Measurements from ENCODE around the gene WRAP73. TPM values are rescaled to one million over a fixed set of nuclear protein-coding genes. Genes with fewer than 3 reads are reported as not detected.

Gene WRAP73
- total and polyA plus RNA-seq, 9 of the 15 experiments (the other 6 are each of a cell fraction or from before 2014, with no cell fraction given): 4.3 to 51.8 (median 30.1) TPM

DNA sequence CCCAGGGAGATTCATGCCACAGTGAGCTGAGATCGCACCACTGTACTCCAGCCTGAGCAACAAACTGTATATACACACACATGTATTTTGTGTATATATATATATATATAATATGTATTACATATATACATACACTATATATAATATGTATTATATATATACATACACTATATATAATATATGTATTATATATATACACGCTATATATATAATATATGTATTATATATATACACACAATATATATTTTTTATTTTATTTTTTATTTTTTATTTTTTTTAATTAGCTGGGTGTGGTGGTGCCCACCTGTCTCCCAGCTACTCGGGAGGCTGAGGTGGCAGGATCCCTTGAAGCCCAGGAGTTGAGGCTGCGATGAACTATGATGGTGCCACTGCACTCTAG, 11.7 kb upstream of the WRAP73 start:
- Histone ChIP-seq H3K79me2 (ENCODE audit: control insufficient read depth, insufficient read depth, low read length) (no peaks in the 10 kb centered on the region), H3K27me3 (ENCODE audit: control insufficient read depth in 2 of 2, insufficient read depth in 2 of 2, low read length in 2 of 2) (peaks cover 24 to 54% of the 10 kb centered on the region in 2 experiments), H3K9ac (ENCODE audit: insufficient read depth in 1 of 2, low read depth in 2 of 2, low read length in 2 of 2) (no peak overlapping the region), H3K9me1 (ENCODE audit: control insufficient read depth, insufficient read depth, low read length) (no peaks in the 10 kb centered on the region), H3K27ac (ENCODE audit: extremely low read depth, low read depth, low read length) (no peak overlapping the region), H4K20me1 (replicated peaks; ENCODE audit: control insufficient read depth, insufficient read depth, low read length) (peaks cover 4% of the 10 kb centered on the region; the same call in 1 of the 2 replicates), H3K4me1 (replicated peaks in 1 of 2; ENCODE audit: control insufficient read depth in 2 of 2, insufficient read depth in 2 of 2, low read length in 2 of 2) (peaks cover 0 to 15% of the 10 kb centered on the region in 2 experiments; a peak in 2 of 5 replicates), H3K36me3 (ENCODE audit: control insufficient read depth, insufficient read depth, low read length) (no peaks in the 10 kb centered on the region), H3K4me3 (no peak overlapping the region), H3K9me3 (replicated peaks; ENCODE audit: control insufficient read depth, insufficient read depth, low read depth, low read length) (no peaks in the 10 kb centered on the region), H2AFZ (ENCODE audit: low read depth, low read length) (no peak overlapping the region), H3K4me2 (ENCODE audit: insufficient read depth, low read length) (no peak overlapping the region)
- POLR2A ChIA-PET: interaction anchor here (0.6 to 1.6 kb wide), 3 partner anchors 9 to 154 kb away, joined by 3 to 5 read pairs (median 3); no protein-coding TSS in a partner anchor
- FAIRE-seq: no peak
- 22% methylated on average over 4 of the region's 4 CpGs for WGBS (ENCODE audit: insufficient coverage, low coverage, missing lambda C conversion rate)
- in situ Hi-C loops (cut with MboI) (no loop called here), intact Hi-C loops (cut with micrococcal nuclease) (no loop called here)
- DNase-seq (ENCODE audit: extremely low read depth in 1 of 4, low spot score in 3 of 4): no peak
- ATAC-seq: no peak
- no peak for TF ChIP-seq ZKSCAN3 (CRISPR knock-in tag; IDR thresholded peaks at IDR 0.05)
- BruUV-seq (replicated peaks): no TSS peak
- CTCF ChIA-PET (ENCODE audit: low intra/inter-chr PET ratio): interaction anchor here (0.7 kb wide), 1 partner anchor 21 kb away, joined by 3 read pairs; no protein-coding TSS in a partner anchor

DNA sequence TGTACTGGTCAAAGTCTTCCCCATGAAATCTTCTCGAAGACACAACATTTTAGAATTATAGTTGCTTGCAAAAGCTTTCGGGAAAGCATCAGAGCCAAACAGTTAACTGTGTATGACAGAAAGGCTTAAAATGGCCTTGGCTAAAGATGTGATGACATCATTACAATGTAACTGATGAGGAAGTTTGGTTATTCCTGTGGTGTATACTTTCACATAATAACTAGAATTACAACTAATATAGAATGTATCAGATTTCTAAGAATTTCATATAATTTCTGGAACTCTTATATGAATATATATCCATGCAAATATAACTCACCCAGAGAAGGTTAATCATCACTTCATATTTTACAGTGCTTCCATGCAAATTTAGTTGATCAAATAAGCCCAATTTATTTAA, 10.8 kb upstream of the WRAP73 start:
- no peak for DNase-seq (ENCODE audit: extremely low read depth in 1 of 4, low spot score in 3 of 4)
- H2AFZ ChIP-seq (ENCODE audit: low read depth, low read length): no peak overlapping the region
- H3K4me2 ChIP-seq (ENCODE audit: insufficient read depth, low read length): no peak overlapping the region
- no peak overlapping the region for H3K4me3 ChIP-seq
- peaks cover 4% of the 10 kb centered on the region for H4K20me1 ChIP-seq (replicated peaks; ENCODE audit: control insufficient read depth, insufficient read depth, low read length)
- no peak overlapping the region for H3K9ac ChIP-seq (ENCODE audit: insufficient read depth in 1 of 2, low read depth in 2 of 2, low read length in 2 of 2)
- intact Hi-C loops (cut with micrococcal nuclease): no loop called here
- no peaks in the 10 kb centered on the region for H3K79me2 ChIP-seq (ENCODE audit: control insufficient read depth, insufficient read depth, low read length)
- H3K9me3 ChIP-seq (replicated peaks; ENCODE audit: control insufficient read depth, insufficient read depth, low read depth, low read length): no peaks in the 10 kb centered on the region
- no peaks in the 10 kb centered on the region for H3K36me3 ChIP-seq (ENCODE audit: control insufficient read depth, insufficient read depth, low read length)
- ChIA-PET CTCF (ENCODE audit: low intra/inter-chr PET ratio) (no interaction called here), POLR2A (interaction anchor here (1.7 kb wide), 1 partner anchor 10 kb away, joined by 3 read pairs; no protein-coding TSS in a partner anchor)
- H3K4me1 ChIP-seq (replicated peaks in 1 of 2; ENCODE audit: control insufficient read depth in 2 of 2, insufficient read depth in 2 of 2, low read length in 2 of 2): peaks cover 0 to 13% of the 10 kb centered on the region in 2 experiments; a peak in 1 of 5 replicates
- H3K27me3 ChIP-seq (ENCODE audit: control insufficient read depth in 2 of 2, insufficient read depth in 2 of 2, low read length in 2 of 2): peaks cover 30 to 61% of the 10 kb centered on the region in 2 experiments
- 3% methylated on average over 2 of the region's 2 CpGs for WGBS (ENCODE audit: insufficient coverage, low coverage, missing lambda C conversion rate)
- FAIRE-seq: no peak
- no peak for ATAC-seq
- in situ Hi-C loops (cut with MboI): no loop called here
- no TSS peak for BruUV-seq (replicated peaks)
- no peak overlapping the region for H3K27ac ChIP-seq (ENCODE audit: extremely low read depth, low read depth, low read length)
- H3K9me1 ChIP-seq (ENCODE audit: control insufficient read depth, insufficient read depth, low read length): no peaks in the 10 kb centered on the region
- no peak for TF ChIP-seq KDM4B (IDR thresholded peaks at IDR 0.05; ENCODE audit: borderline replicate concordance in 2 of 2, low read depth in 1 of 2)
- TF ChIP-seq ZNF639 (CRISPR knock-in tag; conservative IDR thresholded peaks at IDR 0.05 in 1 of 2, IDR thresholded peaks at IDR 0.05 in 1 of 2): no peak
- TF ChIP-seq, protein P1, sequence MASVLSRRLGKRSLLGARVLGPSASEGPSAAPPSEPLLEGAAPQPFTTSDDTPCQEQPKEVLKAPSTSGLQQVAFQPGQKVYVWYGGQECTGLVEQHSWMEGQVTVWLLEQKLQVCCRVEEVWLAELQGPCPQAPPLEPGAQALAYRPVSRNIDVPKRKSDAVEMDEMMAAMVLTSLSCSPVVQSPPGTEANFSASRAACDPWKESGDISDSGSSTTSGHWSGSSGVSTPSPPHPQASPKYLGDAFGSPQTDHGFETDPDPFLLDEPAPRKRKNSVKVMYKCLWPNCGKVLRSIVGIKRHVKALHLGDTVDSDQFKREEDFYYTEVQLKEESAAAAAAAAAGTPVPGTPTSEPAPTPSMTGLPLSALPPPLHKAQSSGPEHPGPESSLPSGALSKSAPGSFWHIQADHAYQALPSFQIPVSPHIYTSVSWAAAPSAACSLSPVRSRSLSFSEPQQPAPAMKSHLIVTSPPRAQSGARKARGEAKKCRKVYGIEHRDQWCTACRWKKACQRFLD (CRISPR knock-in tag; IDR thresholded peaks at IDR 0.05): no peak
- TF ChIP-seq BRF1 (IDR thresholded peaks at IDR 0.05; ENCODE audit: borderline replicate concordance, extremely low read depth, insufficient read length): no peak
- no peak for TF ChIP-seq FOXJ2 (tag; IDR thresholded peaks at IDR 0.05)
- no peak for TF ChIP-seq JUND (IDR thresholded peaks at IDR 0.05; ENCODE audit: borderline replicate concordance, low read depth, low read length)
- TF ChIP-seq JUND (tag; IDR thresholded peaks at IDR 0.05; ENCODE audit: borderline replicate concordance, low read depth, low read length): peak; percentile 32; the same call in 1 of the 3 replicates
- peak; percentile 75 for TF ChIP-seq ATF7 (IDR thresholded peaks at IDR 0.05)
